Body of pancreas (tissue), 4 donors: ENCODE results near the gene TEX54.

Experiments used
- POLR2A ChIP-seq, 3 donors: fragments of 450-650 bp; IDR thresholded peaks; one replicate each; pipeline ENCODE4 v1.6.1; 2016; ENCODE audit warnings: antibody characterized with exemption in 3 of 3, mild to moderate bottlenecking in 2 of 3
- TF ChIP-seq, protein P1 (sequence below), 7 experiments: fragments of 450-650 bp in 4 of 7; fragments of 200-600 bp in 3 of 7; sonication (generic) in 3 of 7; IDR thresholded peaks; one replicate each; pipeline ENCODE4 v1.5.1; 2016 to 2019; ENCODE audit warnings: antibody characterized with exemption in 7 of 7

DNA sequence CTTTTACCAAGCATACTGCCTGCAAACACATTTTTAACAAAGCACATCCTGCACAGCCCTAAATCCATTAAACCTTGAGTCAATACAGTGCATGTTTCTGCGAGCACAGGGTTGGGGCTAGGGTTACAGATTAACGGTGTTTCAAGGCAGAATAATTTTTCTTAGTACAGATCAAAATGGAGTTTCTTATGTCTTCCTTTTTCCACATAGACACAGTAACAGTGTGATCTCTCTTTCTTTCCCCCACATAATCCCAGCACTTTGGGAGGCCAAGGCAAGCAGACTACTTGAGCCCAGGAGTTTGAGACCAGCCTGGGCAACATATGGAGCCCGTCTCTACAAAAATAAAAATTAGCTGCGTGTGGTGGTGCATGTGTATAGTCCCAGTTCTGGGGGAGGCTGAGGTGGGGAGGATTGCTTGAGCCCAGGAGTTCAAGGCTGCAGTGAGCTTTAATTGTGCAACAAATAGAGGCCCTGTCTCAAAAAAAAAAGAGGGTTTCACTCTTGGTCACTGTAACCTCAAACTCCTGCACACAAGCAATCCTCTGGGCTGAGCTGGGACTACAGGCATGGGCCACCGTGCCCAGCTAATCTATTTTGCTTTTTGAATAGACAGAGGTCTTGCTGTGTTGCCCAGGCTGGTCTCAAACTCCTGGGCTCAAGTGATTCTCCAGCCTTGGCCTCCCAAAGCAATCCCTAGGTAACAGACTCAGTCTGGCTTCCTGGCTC is 28.4 kb upstream of the TEX54 start:
- TF ChIP-seq, protein P1, sequence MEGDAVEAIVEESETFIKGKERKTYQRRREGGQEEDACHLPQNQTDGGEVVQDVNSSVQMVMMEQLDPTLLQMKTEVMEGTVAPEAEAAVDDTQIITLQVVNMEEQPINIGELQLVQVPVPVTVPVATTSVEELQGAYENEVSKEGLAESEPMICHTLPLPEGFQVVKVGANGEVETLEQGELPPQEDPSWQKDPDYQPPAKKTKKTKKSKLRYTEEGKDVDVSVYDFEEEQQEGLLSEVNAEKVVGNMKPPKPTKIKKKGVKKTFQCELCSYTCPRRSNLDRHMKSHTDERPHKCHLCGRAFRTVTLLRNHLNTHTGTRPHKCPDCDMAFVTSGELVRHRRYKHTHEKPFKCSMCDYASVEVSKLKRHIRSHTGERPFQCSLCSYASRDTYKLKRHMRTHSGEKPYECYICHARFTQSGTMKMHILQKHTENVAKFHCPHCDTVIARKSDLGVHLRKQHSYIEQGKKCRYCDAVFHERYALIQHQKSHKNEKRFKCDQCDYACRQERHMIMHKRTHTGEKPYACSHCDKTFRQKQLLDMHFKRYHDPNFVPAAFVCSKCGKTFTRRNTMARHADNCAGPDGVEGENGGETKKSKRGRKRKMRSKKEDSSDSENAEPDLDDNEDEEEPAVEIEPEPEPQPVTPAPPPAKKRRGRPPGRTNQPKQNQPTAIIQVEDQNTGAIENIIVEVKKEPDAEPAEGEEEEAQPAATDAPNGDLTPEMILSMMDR (IDR thresholded peaks at IDR 0.05), result no peak
- no peak for TF ChIP-seq POLR2A (IDR thresholded peaks at IDR 0.05)
